Fibroblast of lung (primary cell): ENCODE data around the gene FAM13C.

Experiments used
- EZH2 ChIP-seq: IDR thresholded peaks from 2 replicates; pipeline ENCODE4 v1.5.1; 2012; ENCODE audit warnings: low read length, control low read depth, mild to moderate bottlenecking; ENCODE audit errors: missing control alignments
- TF ChIP-seq, protein P1 (sequence below), 2 donors: IDR thresholded peaks in 1 of 2; conservative IDR thresholded peaks in 1 of 2; 1 replicate in 1 of 2; 2 replicates in 1 of 2; pipeline ENCODE4 v1.5.1; 2011 to 2012; ENCODE audit warnings: low read length in 2 of 2, control low read depth in 1 of 2, inconsistent platforms in 1 of 2, low read depth in 1 of 2, mild to moderate bottlenecking in 1 of 2

DNA sequence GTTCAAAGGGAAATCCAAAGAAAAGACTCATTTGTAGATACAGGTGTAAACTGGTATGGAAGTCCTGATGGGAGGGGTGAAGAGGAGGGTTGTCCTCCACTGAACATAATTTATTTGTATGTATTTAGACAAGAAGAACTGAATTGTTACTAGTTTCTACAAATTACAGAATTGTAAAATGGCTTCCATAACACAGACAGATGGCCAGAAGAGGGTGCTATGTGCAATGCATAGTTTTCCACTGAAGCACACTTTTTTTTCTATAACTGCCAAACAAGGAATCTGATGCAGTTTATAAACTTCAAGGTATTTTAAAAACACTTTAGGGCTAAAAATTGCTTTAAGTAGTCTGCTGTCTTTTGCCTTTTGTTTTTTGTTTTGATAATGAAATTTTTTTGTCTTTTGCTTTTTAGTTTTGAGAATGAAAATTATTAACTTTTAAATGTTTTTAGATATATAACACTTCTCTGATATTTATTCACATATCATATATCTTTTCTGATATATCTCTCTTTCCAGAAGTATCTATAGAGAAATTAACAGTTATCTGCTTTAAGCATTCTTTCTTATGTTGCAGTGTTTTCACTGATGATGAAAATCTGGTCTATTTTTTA, 127.4 kb downstream of the FAM13C start:
- no peak for TF ChIP-seq EZH2
- TF ChIP-seq, protein P1, sequence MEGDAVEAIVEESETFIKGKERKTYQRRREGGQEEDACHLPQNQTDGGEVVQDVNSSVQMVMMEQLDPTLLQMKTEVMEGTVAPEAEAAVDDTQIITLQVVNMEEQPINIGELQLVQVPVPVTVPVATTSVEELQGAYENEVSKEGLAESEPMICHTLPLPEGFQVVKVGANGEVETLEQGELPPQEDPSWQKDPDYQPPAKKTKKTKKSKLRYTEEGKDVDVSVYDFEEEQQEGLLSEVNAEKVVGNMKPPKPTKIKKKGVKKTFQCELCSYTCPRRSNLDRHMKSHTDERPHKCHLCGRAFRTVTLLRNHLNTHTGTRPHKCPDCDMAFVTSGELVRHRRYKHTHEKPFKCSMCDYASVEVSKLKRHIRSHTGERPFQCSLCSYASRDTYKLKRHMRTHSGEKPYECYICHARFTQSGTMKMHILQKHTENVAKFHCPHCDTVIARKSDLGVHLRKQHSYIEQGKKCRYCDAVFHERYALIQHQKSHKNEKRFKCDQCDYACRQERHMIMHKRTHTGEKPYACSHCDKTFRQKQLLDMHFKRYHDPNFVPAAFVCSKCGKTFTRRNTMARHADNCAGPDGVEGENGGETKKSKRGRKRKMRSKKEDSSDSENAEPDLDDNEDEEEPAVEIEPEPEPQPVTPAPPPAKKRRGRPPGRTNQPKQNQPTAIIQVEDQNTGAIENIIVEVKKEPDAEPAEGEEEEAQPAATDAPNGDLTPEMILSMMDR (conservative IDR thresholded peaks at IDR 0.05 in 1 of 2, IDR thresholded peaks at IDR 0.05 in 1 of 2; ENCODE audit: low read depth in 1 of 2, low read length in 2 of 2), result peak; percentile 59 to 73
